Measurements from ENCODE around the gene PLCB3. TPM values are rescaled to one million over a fixed set of nuclear protein-coding genes. Genes with fewer than 3 reads are reported as not detected.

Gene PLCB3
- total and polyA plus RNA-seq, 2 of the 13 experiments (the other 11 are each of a cell fraction or from before 2014, with no cell fraction given): 7.5 to 13.8 TPM

- in situ Hi-C loops (cut with HindIII; ENCODE audit: extremely low pct_ligation_motif_present, low pct_unique_long_range_greater_than_20kb) (loop anchor here (5.0 kb wide), 1 partner anchor 62 kb away; the partner anchor contains the start of gene FKBP2), intact Hi-C loops (cut with micrococcal nuclease; ENCODE audit: unreplicated experiment) (loop anchor here (2.0 to 10.0 kb wide), 3 partner anchors 34 to 120 kb away; partner anchors contain the start of genes PPP1R14B and STIP1)
- DNase-seq (ENCODE audit: low spot score) (peak; percentile 80), FAIRE-seq (peak; percentile 81), ATAC-seq (peak; percentile 55)
- Histone ChIP-seq H3K27me3 (ENCODE audit: control insufficient read depth in 1 of 2, insufficient read depth in 2 of 2, low read length in 2 of 2) (peaks cover 3 to 13% of the 10 kb centered on the region in 2 experiments; a peak in 4 of 5 replicates), H3K9ac (ENCODE audit: insufficient read depth, low read depth, low read length) (peak overlapping the region; percentile 88), H3K9me3 (ENCODE audit: low read length) (no peaks in the 10 kb centered on the region), H4K20me1 (ENCODE audit: insufficient read depth, low read length) (no peaks in the 10 kb centered on the region), H3K79me2 (ENCODE audit: insufficient read depth, low read length) (peaks cover 15% of the 10 kb centered on the region), H3K4me1 (ENCODE audit: insufficient read depth, low read length) (peaks cover 66% of the 10 kb centered on the region), H2AFZ (ENCODE audit: low read length) (no peak overlapping the region), H3K36me3 (replicated peaks in 1 of 2; ENCODE audit: control insufficient read depth in 1 of 2, insufficient read depth in 2 of 2, low read length in 2 of 2) (no peaks in the 10 kb centered on the region), H3K4me3 (replicated peaks in 1 of 3; ENCODE audit: insufficient read depth in 1 of 3, low read depth in 2 of 3, low read length in 3 of 3) (peak overlapping the region; percentile 51 to 79 (median 70)), H3K27ac (ENCODE audit: extremely low read length, insufficient read depth, low read length) (peak overlapping the region; percentile 94), H3K4me2 (ENCODE audit: low read depth, low read length) (peak overlapping the region; percentile 84)
- TSS peak; percentile 99 for BruUV-seq (replicated peaks)
- WGBS (ENCODE audit: low lambda C conversion rate): 3% methylated on average over 6 of the region's 46 CpGs
- CTCF ChIA-PET (ENCODE audit: low intra/inter-chr PET ratio, low total read pairs): interaction anchor here (1.3 to 2.4 kb wide), 2 partner anchors 33 to 100 kb away, joined by 7 to 12 read pairs; no protein-coding TSS in a partner anchor
- POLR2A ChIA-PET: interaction anchor here (0.6 to 5.5 kb wide), 21 partner anchors 12 to 474 kb away, joined by 3 to 103 read pairs (median 4); partner anchors contain the start of genes BAD, FKBP2, GPR137 and KCNK4
- TF ChIP-seq RAD51 (IDR thresholded peaks at IDR 0.05; ENCODE audit: borderline replicate concordance): no peak
- TF ChIP-seq NR2F2 (IDR thresholded peaks at IDR 0.05; ENCODE audit: borderline replicate concordance, low read depth): no peak
- TF ChIP-seq ATRX (CRISPR knock-in tag; IDR thresholded peaks at IDR 0.05; ENCODE audit: borderline replicate concordance): no peak
- TF ChIP-seq, protein P1, sequence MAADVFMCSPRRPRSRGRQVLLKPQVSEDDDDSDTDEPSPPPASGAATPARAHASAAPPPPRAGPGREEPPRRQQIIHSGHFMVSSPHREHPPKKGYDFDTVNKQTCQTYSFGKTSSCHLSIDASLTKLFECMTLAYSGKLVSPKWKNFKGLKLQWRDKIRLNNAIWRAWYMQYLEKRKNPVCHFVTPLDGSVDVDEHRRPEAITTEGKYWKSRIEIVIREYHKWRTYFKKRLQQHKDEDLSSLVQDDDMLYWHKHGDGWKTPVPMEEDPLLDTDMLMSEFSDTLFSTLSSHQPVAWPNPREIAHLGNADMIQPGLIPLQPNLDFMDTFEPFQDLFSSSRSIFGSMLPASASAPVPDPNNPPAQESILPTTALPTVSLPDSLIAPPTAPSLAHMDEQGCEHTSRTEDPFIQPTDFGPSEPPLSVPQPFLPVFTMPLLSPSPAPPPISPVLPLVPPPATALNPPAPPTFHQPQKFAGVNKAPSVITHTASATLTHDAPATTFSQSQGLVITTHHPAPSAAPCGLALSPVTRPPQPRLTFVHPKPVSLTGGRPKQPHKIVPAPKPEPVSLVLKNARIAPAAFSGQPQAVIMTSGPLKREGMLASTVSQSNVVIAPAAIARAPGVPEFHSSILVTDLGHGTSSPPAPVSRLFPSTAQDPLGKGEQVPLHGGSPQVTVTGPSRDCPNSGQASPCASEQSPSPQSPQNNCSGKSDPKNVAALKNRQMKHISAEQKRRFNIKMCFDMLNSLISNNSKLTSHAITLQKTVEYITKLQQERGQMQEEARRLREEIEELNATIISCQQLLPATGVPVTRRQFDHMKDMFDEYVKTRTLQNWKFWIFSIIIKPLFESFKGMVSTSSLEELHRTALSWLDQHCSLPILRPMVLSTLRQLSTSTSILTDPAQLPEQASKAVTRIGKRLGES (CRISPR knock-in tag; IDR thresholded peaks at IDR 0.05; ENCODE audit: borderline replicate concordance): 0 out of 2 replicates have a peak, but pooled peaks have one; percentile 26
- TF ChIP-seq ZNF205 (CRISPR knock-in tag; IDR thresholded peaks at IDR 0.05): 0 out of 2 replicates have a peak, but pooled peaks have one; percentile 47
- TF ChIP-seq ZNF501 (CRISPR knock-in tag; IDR thresholded peaks at IDR 0.05): peak; percentile 88
- TF ChIP-seq ZNF746 (CRISPR knock-in tag; IDR thresholded peaks at IDR 0.05): no peak
- 0 out of 2 replicates have a peak, but pooled peaks have one; percentile 8 for TF ChIP-seq CHD2 (IDR thresholded peaks at IDR 0.05; ENCODE audit: low read depth, low read length)
- peak; percentile 26 for TF ChIP-seq HIVEP1 (CRISPR knock-in tag; IDR thresholded peaks at IDR 0.05)
- no peak for TF ChIP-seq ZNF101 (CRISPR knock-in tag; IDR thresholded peaks at IDR 0.05; ENCODE audit: borderline replicate concordance, low read depth)
- TF ChIP-seq, protein P2, sequence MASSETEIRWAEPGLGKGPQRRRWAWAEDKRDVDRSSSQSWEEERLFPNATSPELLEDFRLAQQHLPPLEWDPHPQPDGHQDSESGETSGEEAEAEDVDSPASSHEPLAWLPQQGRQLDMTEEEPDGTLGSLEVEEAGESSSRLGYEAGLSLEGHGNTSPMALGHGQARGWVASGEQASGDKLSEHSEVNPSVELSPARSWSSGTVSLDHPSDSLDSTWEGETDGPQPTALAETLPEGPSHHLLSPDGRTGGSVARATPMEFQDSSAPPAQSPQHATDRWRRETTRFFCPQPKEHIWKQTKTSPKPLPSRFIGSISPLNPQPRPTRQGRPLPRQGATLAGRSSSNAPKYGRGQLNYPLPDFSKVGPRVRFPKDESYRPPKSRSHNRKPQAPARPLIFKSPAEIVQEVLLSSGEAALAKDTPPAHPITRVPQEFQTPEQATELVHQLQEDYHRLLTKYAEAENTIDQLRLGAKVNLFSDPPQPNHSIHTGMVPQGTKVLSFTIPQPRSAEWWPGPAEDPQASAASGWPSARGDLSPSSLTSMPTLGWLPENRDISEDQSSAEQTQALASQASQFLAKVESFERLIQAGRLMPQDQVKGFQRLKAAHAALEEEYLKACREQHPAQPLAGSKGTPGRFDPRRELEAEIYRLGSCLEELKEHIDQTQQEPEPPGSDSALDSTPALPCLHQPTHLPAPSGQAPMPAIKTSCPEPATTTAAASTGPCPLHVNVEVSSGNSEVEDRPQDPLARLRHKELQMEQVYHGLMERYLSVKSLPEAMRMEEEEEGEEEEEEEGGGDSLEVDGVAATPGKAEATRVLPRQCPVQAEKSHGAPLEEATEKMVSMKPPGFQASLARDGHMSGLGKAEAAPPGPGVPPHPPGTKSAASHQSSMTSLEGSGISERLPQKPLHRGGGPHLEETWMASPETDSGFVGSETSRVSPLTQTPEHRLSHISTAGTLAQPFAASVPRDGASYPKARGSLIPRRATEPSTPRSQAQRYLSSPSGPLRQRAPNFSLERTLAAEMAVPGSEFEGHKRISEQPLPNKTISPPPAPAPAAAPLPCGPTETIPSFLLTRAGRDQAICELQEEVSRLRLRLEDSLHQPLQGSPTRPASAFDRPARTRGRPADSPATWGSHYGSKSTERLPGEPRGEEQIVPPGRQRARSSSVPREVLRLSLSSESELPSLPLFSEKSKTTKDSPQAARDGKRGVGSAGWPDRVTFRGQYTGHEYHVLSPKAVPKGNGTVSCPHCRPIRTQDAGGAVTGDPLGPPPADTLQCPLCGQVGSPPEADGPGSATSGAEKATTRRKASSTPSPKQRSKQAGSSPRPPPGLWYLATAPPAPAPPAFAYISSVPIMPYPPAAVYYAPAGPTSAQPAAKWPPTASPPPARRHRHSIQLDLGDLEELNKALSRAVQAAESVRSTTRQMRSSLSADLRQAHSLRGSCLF (CRISPR knock-in tag; IDR thresholded peaks at IDR 0.05; ENCODE audit: borderline replicate concordance): no peak
- no peak for TF ChIP-seq MYNN (CRISPR knock-in tag; IDR thresholded peaks at IDR 0.05; ENCODE audit: low read depth)
Measured at GRCh38 chr11:64304316-64305072, 53.2 kb downstream of the PLCB3 start.
